H1 (cell line): ENCODE data around the gene CCL26.

Experiments used
- ATF3 ChIP-seq: IDR thresholded peaks from 2 replicates; pipeline ENCODE4 v1.6.1; 2011; ENCODE audit warnings: low read depth, mild to moderate bottlenecking, low read length; ENCODE audit not compliant: insufficient read depth
- CREB1 ChIP-seq: IDR thresholded peaks from 2 replicates; pipeline ENCODE4 v1.6.1; 2012; ENCODE audit warnings: inconsistent platforms
- CTCF ChIP-seq, 3 experiments: IDR thresholded peaks; 1 replicate in 2 of 3; 2 replicates in 1 of 3; pipeline versions ENCODE4 v1.5.1 to v1.6.1; 2011; ENCODE audit warnings: low read length in 3 of 3, mild to moderate bottlenecking in 3 of 3, inconsistent platforms in 2 of 3, low read depth in 1 of 3, moderate library complexity in 1 of 3; ENCODE audit not compliant: insufficient read depth in 1 of 3; ENCODE audit errors: control extremely low read depth in 1 of 3
- EZH2 ChIP-seq: fragments of 200-600 bp; sonication (generic); IDR thresholded peaks from 2 replicates; pipeline ENCODE4 v1.7.1; 2012; ENCODE audit warnings: low read depth, mild to moderate bottlenecking, moderate library complexity, low read length, inconsistent platforms; ENCODE audit not compliant: severe bottlenecking
- FOSL1 ChIP-seq: IDR thresholded peaks from 2 replicates; pipeline ENCODE4 v1.6.1; 2011; ENCODE audit warnings: mild to moderate bottlenecking, low read depth, low read length, moderate library complexity; ENCODE audit not compliant: insufficient read depth
- JUND ChIP-seq: IDR thresholded peaks from 2 replicates; pipeline ENCODE4 v1.6.1; 2011; ENCODE audit warnings: mild to moderate bottlenecking, improper control_type of control experiment, low read length
- MAFK ChIP-seq: IDR thresholded peaks from 2 replicates; pipeline ENCODE4 v1.6.1; 2012; ENCODE audit warnings: low read depth, mild to moderate bottlenecking, improper control_type of control experiment, low read length
- MAX ChIP-seq: IDR thresholded peaks from 2 replicates; pipeline ENCODE4 v1.6.1; 2012; ENCODE audit warnings: inconsistent platforms
- POLR2A ChIP-seq, 2 experiments: IDR thresholded peaks; 1 replicate in 1 of 2; 2 replicates in 1 of 2; pipeline ENCODE4 v1.6.1; 2011; ENCODE audit warnings: low read depth in 2 of 2, low read length in 2 of 2, mild to moderate bottlenecking in 2 of 2; ENCODE audit errors: control extremely low read depth in 1 of 2
- POLR2AphosphoS5 ChIP-seq: IDR thresholded peaks from 2 replicates; pipeline ENCODE4 v1.6.1; 2011; ENCODE audit warnings: low read depth, low read length
- POU5F1 ChIP-seq: IDR thresholded peaks from 2 replicates; pipeline ENCODE4 v1.6.1; 2011; ENCODE audit warnings: low read depth, mild to moderate bottlenecking, low read length, moderate library complexity
- RFX5 ChIP-seq: IDR thresholded peaks from 2 replicates; pipeline ENCODE4 v1.6.1; 2011; ENCODE audit warnings: low read depth, low read length, improper control_type of control experiment, borderline replicate concordance
- TAF1 ChIP-seq: IDR thresholded peaks from 2 replicates; pipeline ENCODE4 v1.6.1; 2011; ENCODE audit warnings: mild to moderate bottlenecking, low read depth, low read length
- ZNF274 ChIP-seq: IDR thresholded peaks from 2 replicates; pipeline ENCODE4 v1.7.0; 2012; ENCODE audit warnings: low read length, borderline replicate concordance; ENCODE audit errors: extremely low read depth

GRCh38 chr7:75776295-75776971, 4.4 kb upstream of the CCL26 start:
- no peak for TF ChIP-seq POLR2AphosphoS5
- no peak for TF ChIP-seq JUND
- TF ChIP-seq CTCF (IDR thresholded peaks at IDR 0.05; ENCODE audit: control extremely low read depth in 1 of 3, insufficient read depth in 1 of 3, low read depth in 1 of 3, low read length in 3 of 3): no peak
- no peak for TF ChIP-seq RFX5
- TF ChIP-seq MAFK: no peak
- no peak for TF ChIP-seq EZH2
- TF ChIP-seq CREB1: no peak
- no peak for TF ChIP-seq MAX
- no peak for TF ChIP-seq POLR2A (IDR thresholded peaks at IDR 0.05; ENCODE audit: control extremely low read depth in 1 of 2, low read depth in 2 of 2, low read length in 2 of 2)
- no peak for TF ChIP-seq ZNF274
- no peak for TF ChIP-seq ATF3
- TF ChIP-seq POU5F1: no peak
- TF ChIP-seq FOSL1: no peak
- no peak for TF ChIP-seq TAF1
